ENCODE data around the gene TCF19. TPM values are rescaled to one million over a fixed set of nuclear protein-coding genes. Genes with fewer than 3 reads are reported as not detected.
"Not testable (repeated sequence)": the region's sequence is repeated elsewhere in the genome, so short reads cannot be mapped to it uniquely, and the experiment has no call there.

The TCF19 gene
- total and polyA plus RNA-seq, 2 experiments from 2014 or later = 8.3 to 11.1 TPM

DNA sequence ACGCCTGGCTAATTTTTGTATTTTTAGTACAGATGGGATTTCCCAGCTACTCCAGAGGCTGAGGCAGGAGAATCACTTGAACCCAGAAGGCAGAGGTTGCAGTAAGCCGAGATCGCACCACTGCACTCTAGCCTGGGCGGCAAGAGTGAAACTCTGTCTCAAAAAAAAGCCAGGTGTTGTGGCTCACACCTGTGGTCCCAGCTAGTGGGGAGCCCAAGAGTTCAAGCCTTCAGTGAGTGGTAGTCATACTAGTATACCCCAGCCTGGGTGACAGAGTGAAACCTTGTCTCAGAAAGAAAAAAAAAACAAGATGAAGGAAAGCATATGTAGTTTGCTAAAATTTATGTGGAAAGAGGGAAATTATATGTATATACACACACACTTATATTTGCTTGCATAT is 32.1 kb downstream of the TCF19 start (continued):
- no peak for TF ChIP-seq POLR2AphosphoS5 (IDR thresholded peaks at IDR 0.05; ENCODE audit: low read depth)
- TF ChIP-seq, protein P1, sequence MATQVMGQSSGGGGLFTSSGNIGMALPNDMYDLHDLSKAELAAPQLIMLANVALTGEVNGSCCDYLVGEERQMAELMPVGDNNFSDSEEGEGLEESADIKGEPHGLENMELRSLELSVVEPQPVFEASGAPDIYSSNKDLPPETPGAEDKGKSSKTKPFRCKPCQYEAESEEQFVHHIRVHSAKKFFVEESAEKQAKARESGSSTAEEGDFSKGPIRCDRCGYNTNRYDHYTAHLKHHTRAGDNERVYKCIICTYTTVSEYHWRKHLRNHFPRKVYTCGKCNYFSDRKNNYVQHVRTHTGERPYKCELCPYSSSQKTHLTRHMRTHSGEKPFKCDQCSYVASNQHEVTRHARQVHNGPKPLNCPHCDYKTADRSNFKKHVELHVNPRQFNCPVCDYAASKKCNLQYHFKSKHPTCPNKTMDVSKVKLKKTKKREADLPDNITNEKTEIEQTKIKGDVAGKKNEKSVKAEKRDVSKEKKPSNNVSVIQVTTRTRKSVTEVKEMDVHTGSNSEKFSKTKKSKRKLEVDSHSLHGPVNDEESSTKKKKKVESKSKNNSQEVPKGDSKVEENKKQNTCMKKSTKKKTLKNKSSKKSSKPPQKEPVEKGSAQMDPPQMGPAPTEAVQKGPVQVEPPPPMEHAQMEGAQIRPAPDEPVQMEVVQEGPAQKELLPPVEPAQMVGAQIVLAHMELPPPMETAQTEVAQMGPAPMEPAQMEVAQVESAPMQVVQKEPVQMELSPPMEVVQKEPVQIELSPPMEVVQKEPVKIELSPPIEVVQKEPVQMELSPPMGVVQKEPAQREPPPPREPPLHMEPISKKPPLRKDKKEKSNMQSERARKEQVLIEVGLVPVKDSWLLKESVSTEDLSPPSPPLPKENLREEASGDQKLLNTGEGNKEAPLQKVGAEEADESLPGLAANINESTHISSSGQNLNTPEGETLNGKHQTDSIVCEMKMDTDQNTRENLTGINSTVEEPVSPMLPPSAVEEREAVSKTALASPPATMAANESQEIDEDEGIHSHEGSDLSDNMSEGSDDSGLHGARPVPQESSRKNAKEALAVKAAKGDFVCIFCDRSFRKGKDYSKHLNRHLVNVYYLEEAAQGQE (IDR thresholded peaks at IDR 0.05; ENCODE audit: unreplicated experiment) = no peak
- TF ChIP-seq NANOG (IDR thresholded peaks at IDR 0.05; ENCODE audit: borderline replicate concordance) = no peak
- TF ChIP-seq STAT1 (IDR thresholded peaks at IDR 0.05; ENCODE audit: unreplicated experiment) = no peak
- TF ChIP-seq ZNF331 (CRISPR knock-in tag; IDR thresholded peaks at IDR 0.05; ENCODE audit: low read depth) = no peak
- no peak for TF ChIP-seq EZH2 (IDR thresholded peaks at IDR 0.05; ENCODE audit: low read depth, unreplicated experiment)
- TF ChIP-seq EZH2phosphoT487 (IDR thresholded peaks at IDR 0.05; ENCODE audit: unreplicated experiment) = no peak

DNA sequence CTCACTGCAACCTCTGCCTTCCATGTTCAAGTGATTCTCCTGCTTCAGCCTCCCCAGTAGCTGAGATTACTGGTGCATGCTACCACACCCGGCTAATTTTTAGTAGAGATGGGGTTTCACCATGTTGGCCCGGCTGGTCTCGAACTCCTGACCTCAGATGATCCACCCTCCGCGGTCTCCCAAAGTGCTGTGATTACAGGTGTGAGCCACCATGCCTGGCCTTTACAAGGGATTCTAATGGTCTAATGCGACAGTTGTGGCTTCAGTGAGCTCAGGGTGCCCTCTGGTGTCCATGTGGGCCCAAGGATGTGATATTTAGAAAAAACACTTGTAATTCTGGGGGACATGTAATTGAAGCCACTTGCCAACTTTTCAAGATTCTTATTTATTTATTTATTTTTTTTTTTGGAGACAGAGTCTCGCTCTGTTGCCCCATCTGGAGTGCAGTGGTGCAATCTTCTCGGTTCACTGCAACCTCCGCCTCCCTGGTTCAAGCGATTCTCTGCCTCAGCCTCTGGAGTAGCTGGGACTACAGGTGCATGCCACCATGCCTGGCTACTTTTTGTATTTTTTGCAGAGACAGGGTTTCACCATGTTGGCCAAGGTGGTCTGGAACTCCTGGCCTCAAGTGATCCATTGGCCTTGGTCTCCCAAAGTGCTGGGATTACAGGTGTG is 34.2 kb downstream of the TCF19 start:
- DNase-seq (ENCODE audit: low spot score) = peak; percentile 94
- not testable (repeated sequence) for H3K9me2 ChIP-seq (ENCODE audit: insufficient read depth); H2AFZ ChIP-seq

More for the DNA sequence above, 34.2 kb downstream of the TCF19 start:
- Mint-ChIP-seq H3K4me1 (peaks cover 11% of the 10 kb centered on the region), H3K36me3 (ENCODE audit: low read depth) (peaks cover 26% of the 10 kb centered on the region), H3K9me3 (peaks cover 22% of the 10 kb centered on the region), H3K27me3 (ENCODE audit: insufficient read depth, low read depth, poor library complexity) (peaks cover 27% of the 10 kb centered on the region)
- not testable (repeated sequence) for H3K79me2 ChIP-seq (replicated peaks; ENCODE audit: insufficient read depth); H3F3A ChIP-seq (replicated peaks; ENCODE audit: low read depth); H3K4me3 ChIP-seq; H3K4me2 ChIP-seq; H3K36me3 ChIP-seq (ENCODE audit: insufficient read depth); H3K27ac ChIP-seq (ENCODE audit: low read depth); H3K4me3 Mint-ChIP-seq; H3K27me3 ChIP-seq (ENCODE audit: insufficient read depth); H3K27ac Mint-ChIP-seq; H4K20me1 ChIP-seq (replicated peaks; ENCODE audit: insufficient read depth)
- 0 out of 2 replicates have a peak, but pooled peaks have one; percentile 3 for TF ChIP-seq CREB1 (CRISPR knock-in tag; IDR thresholded peaks at IDR 0.05; ENCODE audit: low read depth)
- TF ChIP-seq, protein P2, sequence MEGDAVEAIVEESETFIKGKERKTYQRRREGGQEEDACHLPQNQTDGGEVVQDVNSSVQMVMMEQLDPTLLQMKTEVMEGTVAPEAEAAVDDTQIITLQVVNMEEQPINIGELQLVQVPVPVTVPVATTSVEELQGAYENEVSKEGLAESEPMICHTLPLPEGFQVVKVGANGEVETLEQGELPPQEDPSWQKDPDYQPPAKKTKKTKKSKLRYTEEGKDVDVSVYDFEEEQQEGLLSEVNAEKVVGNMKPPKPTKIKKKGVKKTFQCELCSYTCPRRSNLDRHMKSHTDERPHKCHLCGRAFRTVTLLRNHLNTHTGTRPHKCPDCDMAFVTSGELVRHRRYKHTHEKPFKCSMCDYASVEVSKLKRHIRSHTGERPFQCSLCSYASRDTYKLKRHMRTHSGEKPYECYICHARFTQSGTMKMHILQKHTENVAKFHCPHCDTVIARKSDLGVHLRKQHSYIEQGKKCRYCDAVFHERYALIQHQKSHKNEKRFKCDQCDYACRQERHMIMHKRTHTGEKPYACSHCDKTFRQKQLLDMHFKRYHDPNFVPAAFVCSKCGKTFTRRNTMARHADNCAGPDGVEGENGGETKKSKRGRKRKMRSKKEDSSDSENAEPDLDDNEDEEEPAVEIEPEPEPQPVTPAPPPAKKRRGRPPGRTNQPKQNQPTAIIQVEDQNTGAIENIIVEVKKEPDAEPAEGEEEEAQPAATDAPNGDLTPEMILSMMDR (conservative IDR thresholded peaks at IDR 0.05; ENCODE audit: low read depth in 2 of 2) = peak; percentile 95 to 97
- peak; percentile 71 for ATAC-seq
- peaks cover 10% of the 10 kb centered on the region; the same call in 1 of the 2 replicates for H3K4me1 ChIP-seq (ENCODE audit: insufficient read depth)

Data from GM23338 (cell line).